DMS53 treated with DMSO at 0.1 percent for 48 hours (cell line): ENCODE measurements around the gene DRC3.

Experiments used
- DNase-seq: peaks from one replicate; lab custom pipeline; 2025; ENCODE audit not compliant: unreplicated experiment; lab: John Stamatoyannopoulos, UW

The DRC3 gene

DNA sequence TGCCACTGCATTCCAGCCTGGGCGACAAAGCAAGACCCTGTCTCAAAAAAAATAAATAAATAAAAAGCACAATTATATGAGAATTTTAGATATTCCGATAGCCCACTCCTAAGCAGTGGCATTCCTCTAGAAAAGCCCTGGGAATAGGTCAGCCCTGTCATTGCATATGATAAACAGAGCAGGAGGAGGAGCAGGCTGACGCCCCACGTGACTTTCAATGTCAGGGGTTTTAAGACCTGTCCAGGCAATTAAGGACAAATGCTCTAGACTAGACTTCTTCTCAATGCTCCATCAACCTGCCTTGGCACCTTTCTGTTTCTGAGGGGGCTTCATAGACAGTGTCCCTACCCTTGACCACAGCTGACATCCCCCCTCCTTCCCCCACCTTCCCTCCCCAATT lies 8.0 kb upstream of the DRC3 start:
- no peak for DNase-seq

DNA sequence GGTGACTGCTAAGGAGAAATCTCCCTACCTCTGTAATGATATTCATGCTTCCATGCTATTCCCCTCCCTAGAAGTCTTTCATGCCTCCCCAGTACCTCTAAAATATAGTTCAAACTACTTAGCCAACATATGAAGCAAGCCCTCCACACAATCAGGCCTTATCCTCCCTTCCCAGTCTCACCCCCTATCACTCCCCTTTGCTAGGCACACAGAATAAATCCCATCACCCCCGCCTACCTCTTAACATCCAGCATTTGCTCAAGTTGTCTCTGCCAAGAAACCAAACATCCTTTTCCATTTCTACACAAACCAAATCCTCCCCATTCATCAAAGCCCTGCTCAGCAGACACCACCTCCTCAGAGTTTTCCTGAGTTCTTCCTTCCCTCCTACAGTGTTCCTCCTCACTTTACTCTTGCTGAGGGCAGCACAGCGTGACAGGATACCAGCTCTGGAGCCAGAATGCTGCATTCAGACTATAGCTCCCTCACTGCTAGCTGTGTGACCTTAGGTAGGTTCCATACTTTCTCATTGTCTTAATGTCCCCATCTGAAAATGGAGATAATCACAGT lies 7.4 kb upstream of the DRC3 start:
- no peak for DNase-seq

DNA sequence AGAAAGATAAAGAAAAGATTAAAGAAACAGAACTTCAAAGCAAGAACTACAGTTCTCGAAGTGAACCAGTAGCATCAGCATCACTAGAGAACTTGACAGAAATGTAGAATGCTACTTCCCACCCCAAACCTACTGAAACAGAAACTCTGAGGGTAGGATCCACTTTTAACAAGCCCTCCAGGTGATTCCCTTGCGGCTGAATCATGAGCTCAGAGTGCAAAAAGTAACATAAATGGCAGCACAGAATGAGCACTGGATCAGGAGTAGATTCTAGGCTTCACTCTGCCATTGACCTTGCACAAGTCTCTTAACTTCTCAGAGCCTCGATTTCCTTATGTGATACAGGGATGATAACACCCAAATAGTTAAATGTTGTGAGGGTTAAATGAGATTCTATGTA lies 6.3 kb upstream of the DRC3 start:
- DNase-seq = no peak

DNA sequence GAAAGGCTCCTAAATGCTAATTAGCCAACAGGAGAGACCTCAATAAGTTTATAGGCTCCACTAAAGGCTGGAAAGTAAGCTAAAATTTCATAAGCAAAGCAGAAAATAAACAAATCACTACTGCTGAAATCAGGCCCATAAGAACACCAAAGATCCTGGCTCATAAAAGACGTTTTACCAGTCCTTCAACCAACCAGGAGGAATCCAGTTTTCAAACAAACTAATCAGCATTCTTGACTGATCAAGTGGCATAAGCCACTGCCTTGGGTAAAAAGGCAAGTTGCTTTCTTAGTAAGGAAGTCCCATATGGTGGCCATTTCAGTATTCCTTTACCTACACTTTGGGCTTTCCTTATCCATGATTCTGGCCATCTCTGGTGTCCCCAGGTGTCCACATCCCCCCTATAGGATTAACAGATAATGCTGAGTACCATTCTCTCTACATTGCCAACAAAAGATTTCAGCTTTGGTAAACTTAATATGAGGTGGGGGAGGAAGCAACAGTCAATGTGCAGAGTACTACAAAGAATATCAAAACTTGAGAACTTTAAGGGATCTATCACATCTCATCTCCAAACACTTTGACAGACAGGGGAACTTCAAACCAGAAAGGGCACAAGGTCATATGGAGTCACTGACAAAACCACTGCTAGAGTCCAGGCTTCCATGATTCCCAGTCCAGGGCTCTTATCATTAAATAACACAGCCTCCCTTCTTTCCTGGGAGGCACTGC lies 1.8 kb upstream of the DRC3 start:
- DNase-seq = no peak

DNA sequence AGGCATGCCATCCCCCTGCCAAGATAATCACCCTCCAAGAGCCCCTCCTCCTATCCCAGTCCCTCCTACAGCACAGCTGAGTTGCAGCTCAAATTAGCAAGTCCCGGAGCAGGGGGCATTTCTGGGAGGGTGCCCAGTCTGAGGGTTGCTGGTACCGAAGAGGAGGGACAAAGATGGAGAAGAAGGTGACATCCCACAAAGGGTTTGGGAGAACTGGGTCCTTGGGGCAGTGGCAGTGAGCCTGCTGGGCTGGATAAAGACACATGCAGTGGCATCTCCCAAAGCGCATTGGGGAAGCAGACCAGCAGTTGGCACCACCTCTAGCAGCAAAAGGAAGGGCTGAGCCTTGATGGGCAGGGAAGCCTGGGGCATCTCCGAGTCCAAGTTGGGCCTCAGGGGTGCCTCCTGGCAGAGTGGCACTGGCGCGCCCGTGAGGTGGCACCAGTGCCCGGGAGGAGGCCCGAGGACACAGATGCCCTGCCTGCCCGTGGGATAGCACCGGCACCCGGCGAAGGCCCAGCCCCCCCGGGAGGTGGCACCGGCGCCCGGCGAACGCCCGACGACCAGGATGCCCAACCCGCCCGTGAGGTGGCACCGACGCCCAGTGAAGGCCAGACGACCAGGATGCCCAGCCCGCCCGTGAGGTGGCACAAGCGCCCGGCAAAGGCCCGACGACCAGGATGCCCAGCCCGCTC lies 1.1 kb upstream of the DRC3 start:
- DNase-seq = no peak

DNA sequence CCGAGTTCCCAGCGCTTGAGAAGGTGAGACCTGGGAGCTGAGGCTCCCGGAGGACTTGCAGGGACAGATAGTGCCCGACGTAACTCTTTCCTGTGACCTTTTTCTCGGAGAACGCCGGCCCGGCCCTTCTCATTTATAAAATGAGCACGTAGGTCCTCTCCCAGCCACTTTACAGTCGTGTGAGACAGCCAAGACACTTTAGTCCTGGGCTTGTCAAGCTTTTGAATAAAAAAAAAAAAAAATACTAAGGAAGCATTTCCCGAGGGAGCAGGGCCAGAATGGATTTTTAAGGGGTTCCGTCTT lies 241 bp downstream of the DRC3 start:
- no peak for DNase-seq

DNA sequence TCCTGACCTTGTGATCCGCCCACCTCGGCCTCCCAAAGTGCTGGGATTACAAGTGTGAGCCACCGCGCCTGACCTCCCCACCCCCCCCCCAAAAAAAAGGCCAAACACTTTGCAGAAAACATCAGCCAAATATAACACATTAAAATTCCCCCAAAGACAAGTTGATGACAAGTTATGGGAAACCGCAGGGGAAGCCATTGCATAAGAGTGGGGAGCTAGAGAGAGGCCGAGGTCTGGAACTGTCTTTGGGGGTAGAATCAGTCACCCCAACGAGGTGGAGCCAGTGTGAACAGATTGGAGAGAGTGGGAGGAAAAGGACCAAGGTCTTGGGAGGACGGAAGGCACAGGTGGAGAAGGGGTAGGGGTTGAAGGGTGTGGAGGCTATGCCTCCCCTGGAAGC lies 2.8 kb downstream of the DRC3 start:
- no peak for DNase-seq

DNA sequence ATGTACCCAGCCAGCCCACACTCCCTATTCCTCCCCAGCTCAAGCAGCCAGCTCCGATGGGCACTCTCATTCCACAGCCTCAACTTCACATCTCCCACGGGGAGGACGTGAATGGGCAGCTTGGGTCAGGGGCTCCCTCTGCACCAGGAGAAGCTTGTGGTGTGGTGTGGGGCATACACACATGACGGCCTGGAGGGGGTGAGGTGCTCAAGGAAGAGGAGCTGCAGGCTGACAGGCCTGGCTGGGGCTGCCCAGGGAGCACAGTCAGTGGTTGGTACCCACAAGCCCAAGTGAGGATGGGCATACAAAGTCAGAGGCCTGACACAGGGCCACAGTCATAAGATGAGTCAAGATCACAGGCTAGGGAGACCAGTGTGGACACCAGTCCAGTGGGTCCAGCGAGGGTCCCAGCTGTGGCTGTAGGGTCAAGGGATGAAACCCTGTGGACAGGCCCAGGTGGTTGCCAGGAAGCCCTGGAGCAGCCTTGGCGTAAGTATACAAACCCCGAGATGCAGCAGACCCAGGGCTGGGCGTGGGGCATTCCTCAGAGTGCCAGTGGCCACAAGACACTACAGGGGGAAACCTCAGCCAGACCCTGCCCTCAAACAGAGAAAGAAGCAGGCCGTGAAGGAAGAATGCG lies 4.4 kb downstream of the DRC3 start:
- no peak for DNase-seq

DNA sequence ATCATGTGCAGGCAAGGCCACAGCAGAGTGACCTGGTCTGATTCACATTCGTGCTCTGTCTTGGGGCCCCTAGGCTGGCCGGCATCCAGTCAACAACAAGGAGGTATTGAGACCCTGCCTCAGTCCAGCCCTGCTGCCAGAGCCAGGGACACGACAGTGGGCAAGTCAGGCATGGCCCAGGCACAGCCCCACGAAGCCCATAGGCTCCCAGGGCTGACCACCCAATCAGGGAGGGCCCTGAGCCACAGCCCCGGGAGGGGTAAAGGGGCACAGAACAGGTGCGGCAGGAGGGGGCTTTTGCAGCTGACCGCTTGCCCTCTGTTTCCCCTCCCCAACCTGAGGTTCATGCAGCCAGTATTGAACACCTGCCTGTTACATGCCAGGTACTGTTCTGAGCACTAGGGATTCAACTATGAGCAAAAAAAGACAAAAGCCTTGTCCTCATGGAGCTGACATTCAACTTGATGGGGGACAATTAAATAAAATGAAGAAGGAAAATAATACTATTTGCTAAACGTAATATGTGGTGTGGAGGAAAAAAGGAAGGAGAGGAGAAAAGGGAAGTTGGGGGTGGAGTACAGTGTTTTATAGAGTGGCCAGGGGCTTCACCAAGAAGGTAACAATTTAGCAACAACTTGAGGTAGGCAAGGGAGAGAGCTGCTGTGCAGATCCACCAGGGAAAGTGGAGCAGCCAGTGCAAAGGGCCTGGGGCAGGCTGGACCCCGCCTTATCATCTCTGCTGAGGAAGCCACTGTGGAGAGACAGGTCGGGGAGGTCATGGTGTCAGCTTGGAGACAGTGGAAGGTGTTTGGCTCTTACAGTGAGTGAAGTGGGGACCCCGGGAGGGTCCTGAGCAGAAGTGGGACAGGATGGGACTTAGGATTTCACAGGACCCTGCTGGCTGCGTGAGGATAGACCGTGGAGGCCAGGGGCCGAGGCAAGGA lies 6.1 kb downstream of the DRC3 start:
- no peak for DNase-seq

DNA sequence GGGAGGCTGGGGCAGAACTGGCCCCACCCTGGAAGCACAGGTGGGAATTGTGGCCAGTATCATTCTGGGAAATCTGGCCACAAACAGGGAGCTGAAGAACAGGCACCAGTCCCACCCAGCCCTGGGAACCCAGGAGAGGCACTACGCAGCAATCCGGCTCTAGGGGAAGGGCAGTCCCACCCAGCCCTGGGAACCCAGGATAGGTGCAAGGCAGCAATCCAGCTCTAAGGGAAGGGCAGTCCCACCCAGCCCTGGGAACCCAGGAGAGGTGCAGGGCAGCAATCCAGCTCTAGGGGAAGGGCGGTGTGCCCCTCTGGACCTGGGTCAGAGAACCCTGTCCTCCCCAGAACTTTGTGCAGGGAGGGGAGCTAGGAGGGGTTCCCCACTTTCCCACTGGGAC lies 7.1 kb downstream of the DRC3 start:
- no peak for DNase-seq

DNA sequence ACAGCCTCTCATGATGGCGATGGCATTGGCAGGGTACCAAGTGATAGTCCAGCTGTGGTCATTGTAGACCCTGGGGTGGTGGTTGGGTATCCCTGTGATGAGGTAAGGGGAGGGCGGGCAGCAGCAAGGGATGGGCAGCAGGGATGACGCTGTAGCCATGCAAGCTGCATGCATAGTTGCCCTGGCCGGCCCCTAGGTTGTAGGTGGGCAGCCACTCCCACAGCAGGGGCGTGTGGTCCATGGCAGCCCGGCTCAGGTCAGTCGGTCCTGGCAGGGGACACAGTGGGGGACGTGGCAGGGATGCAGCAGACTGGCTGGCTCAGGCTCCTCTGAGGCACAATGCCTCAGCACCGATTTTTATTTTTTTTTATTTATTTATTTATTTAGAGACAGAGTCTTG lies 8.7 kb downstream of the DRC3 start:
- no peak for DNase-seq

DNA sequence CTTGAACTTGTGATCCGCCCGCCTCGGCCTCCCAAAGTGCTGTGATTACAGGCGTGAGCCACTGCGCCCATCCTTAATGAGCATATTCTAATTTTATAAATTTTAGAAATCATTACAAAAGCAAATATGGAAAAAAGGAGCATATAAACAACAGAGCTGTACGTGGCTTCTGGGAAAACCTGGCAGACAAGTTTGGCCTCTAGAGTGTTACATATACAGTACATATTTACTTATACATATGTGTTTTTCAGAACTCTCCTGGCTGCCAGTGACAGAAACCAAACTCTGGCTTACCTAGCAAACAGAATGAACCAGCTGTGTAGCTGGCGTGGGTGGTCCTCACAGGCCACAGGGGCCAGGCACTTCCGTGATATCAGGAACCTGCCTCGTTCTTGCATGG lies 10.1 kb downstream of the DRC3 start:
- no peak for DNase-seq

DNA sequence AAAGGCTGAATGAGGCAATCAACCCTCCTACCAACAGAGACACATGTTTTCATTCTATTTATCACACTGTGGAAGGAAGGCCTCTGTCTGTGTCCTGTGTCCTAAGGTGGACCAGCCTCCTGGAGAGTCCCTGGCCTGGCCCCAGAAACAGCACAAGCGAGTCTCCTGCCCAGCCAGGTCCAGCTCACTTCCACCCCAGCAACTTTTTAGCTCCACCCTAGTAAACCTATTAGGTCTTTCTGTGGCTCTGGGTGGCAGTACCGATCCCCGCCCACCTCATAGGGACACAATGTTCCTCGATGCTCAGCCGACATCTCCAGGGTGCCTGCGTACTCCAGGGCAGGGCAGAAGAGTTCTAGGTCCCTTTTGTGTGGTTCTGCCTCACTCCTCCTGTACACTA lies 10.7 kb downstream of the DRC3 start:
- no peak for DNase-seq

DNA sequence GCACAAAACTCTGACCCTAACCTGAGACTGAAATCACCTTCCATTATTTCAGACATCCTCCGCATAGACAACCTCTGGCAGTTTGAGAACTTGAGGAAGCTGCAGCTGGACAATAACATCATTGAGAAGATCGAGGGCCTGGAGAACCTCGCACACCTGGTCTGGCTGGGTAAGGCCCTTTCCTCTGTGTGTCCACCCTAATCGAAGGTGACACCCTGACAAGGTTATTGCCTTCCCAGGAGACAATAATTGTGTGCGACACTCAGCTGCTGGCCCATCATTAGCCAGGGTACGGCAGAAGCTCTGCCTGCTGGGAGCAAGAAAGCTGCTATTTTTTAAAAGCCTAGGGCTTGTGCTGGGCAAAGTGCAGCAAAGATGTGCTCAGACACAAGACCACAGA lies 11.1 kb downstream of the DRC3 start:
- DNase-seq = no peak

DNA sequence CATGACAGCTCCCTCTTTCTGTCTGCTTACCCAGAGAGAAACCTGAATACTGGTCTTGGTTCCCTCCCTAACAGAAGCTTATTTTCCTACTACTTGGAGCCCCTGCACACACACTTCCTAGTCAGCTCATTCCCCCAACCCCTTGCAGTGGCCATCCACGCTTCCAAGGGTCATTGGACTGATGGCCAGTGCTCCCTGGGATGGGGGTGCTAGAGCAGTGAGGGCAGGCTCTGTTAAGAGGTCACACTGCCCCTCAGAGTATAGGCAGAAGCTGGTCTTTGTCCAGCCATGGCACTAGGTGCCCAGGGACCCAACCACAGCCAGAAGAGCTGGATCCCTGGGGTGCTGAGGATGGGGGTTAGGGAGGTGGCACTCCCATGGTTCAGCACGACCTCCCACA lies 12.5 kb downstream of the DRC3 start:
- no peak for DNase-seq

DNA sequence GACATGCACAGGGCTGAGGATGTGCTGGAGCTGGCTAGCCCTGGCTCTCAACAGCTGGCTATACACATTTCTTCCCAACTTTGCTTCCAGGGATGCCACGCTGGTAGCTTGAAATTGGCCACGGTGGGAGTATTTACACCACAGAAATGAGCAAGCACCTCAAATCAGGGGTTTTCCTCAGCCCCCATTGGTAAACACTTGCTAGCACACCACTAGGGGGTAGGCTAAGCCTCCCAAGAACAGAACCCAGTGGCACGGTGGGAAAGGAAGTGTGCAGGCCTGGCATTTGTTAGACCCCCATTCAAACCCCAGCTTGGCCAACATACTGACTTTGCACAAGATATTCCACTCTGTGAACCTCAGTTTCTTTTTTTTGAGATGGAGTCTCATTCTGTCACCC lies 12.9 kb downstream of the DRC3 start:
- no peak for DNase-seq

DNA sequence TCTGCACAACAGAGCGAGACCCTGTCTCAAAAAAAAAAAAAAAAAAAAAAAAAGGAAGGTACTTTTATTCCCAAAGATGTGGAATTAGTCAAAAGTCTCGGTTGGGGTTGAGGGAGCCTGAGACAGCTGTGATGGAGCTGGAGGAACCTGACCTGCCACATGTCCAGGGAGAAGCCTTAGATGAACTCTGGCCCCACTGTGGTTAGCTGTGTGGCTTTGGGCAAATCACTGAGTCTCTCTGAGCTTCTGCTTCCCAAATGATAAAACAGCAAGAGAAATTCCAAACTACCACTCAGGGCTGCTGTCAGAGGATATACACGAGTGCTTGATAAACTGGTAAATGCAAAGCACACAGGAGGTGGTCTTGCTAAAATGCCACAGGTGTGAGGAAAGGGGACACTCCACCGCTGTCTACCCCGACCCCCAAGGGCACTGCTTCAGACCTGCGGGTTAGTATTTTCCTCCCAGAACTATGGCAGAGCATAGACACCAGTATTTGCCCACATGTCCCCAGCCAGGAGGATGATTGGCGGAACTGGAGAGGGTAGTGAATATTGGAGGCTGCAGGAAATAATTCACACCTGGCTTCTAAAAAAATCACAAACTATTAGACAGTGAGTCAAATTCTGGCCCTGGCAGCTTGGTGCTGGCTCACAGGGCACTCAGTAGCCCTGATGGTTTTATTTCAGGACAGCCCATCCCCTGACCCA lies 14.7 kb downstream of the DRC3 start:
- no peak for DNase-seq

DNA sequence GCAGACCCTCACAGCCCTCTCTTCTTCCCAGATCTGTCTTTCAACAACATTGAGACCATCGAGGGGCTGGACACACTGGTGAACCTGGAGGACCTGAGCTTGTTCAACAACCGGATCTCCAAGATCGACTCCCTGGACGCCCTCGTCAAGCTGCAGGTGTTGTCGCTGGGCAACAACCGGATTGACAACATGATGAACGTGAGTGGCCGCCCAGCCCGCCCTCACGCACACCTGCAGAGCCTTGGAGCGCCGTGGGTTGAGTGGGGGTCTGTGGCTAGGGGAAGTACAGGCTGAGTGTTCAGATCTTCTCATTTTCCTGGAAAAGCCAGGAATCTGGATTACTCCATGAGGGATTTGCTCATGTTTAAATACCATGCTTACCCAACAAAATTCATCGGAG lies 15.2 kb downstream of the DRC3 start:
- no peak for DNase-seq

DNA sequence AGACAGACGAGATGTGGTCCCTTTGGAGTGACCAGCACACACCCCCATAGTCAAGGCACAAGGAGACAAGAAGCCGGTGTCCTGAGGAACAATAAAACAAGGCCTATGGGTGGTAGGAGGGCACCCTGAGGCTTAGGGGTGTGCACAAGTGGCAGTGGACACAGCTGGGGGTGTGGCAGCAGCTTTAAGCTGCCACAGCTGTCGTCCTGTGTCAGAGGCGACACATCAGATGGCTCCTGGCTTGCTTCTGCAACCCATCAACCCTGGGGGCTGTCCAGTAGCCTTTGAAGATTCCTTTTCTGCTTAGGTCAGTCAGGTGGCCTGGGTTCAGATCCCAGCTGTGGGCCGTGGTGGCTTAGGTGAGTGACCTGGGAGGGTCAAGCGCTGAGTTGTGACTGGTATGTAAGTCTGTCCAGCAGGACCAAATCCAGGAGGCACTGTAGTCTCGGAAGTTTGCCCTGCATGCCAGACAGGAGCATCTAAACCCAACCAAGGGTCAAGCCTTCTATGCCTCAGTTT lies 15.8 kb downstream of the DRC3 start:
- no peak for DNase-seq

DNA sequence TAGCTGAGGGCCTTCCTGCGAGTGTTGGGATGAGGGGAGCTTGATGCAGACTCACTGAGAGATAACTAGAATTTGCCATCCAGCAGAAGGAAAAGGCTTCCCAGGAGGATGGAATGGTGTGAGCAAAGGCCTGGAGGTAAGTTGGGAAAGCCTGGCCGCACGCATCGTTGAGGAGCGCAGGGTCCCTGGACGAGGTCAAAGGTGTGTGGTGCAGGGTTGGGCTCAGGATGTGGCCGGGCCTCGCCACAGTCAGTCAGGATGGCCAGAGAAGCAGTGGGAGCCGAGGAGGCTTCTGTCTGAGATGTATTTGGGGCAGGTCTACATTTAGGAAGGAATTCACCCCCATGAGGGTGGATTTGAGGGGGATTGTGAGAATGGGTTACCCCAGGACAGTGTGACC lies 16.4 kb downstream of the DRC3 start:
- DNase-seq = no peak
